Vagina (tissue), 2 donors: ENCODE data around the gene KLHL29.

Experiments used
- POLR2A ChIP-seq, 2 donors: fragments of 450-650 bp; IDR thresholded peaks; one replicate each; pipeline ENCODE4 v1.6.1; 2017; ENCODE audit warnings: antibody characterized with exemption in 2 of 2, mild to moderate bottlenecking in 2 of 2, moderate library complexity in 2 of 2
- POLR2AphosphoS5 ChIP-seq, 2 donors: sonication (generic); formaldehyde crosslinking; IDR thresholded peaks; one replicate each; pipeline ENCODE4 v1.9.0; 2017; ENCODE audit warnings: antibody characterized with exemption in 2 of 2, mild to moderate bottlenecking in 2 of 2, low read depth in 1 of 2; ENCODE audit not compliant: insufficient read depth in 1 of 2
- TF ChIP-seq, protein P1 (sequence below), 3 experiments: fragments of 450-650 bp in 2 of 3; fragments of 200-600 bp in 1 of 3; sonication (generic) in 1 of 3; IDR thresholded peaks; one replicate each; pipeline ENCODE4 v1.5.1; 2017 to 2019; ENCODE audit warnings: antibody characterized with exemption in 3 of 3, mild to moderate bottlenecking in 2 of 3, moderate library complexity in 2 of 3

DNA sequence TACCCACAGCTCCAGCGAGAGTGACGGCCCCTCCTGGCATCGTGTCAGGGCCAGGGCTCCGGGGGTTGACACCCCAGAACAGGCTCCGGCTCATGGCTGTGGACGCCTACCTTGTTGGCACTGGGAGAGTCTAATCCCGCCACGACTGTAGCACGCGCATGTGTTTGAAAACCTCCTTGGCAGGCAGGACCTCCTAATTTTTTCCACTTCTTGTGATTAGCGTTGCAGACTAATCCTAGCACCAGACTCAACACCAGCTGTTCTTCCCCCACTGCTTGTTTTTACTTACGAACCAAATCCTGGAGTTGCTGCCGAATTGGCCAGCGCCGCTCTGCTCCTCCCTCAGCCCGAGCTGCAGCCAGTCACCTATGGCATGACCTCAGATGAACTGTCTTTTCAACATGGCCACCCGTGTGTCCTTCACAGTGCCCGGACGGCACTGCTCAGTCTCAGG lies 110.7 kb downstream of the KLHL29 start:
- TF ChIP-seq, protein P1, sequence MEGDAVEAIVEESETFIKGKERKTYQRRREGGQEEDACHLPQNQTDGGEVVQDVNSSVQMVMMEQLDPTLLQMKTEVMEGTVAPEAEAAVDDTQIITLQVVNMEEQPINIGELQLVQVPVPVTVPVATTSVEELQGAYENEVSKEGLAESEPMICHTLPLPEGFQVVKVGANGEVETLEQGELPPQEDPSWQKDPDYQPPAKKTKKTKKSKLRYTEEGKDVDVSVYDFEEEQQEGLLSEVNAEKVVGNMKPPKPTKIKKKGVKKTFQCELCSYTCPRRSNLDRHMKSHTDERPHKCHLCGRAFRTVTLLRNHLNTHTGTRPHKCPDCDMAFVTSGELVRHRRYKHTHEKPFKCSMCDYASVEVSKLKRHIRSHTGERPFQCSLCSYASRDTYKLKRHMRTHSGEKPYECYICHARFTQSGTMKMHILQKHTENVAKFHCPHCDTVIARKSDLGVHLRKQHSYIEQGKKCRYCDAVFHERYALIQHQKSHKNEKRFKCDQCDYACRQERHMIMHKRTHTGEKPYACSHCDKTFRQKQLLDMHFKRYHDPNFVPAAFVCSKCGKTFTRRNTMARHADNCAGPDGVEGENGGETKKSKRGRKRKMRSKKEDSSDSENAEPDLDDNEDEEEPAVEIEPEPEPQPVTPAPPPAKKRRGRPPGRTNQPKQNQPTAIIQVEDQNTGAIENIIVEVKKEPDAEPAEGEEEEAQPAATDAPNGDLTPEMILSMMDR (IDR thresholded peaks at IDR 0.05): no peak
- TF ChIP-seq POLR2A (IDR thresholded peaks at IDR 0.05) (no peak), POLR2AphosphoS5 (IDR thresholded peaks at IDR 0.05; ENCODE audit: insufficient read depth in 1 of 2, low read depth in 1 of 2) (no peak)
